ENCODE data around the gene ST3GAL3.
A peak's percentile ranks its signal among the peaks of the same experiment; 100 is the strongest.

ST3GAL3 gene

DNA sequence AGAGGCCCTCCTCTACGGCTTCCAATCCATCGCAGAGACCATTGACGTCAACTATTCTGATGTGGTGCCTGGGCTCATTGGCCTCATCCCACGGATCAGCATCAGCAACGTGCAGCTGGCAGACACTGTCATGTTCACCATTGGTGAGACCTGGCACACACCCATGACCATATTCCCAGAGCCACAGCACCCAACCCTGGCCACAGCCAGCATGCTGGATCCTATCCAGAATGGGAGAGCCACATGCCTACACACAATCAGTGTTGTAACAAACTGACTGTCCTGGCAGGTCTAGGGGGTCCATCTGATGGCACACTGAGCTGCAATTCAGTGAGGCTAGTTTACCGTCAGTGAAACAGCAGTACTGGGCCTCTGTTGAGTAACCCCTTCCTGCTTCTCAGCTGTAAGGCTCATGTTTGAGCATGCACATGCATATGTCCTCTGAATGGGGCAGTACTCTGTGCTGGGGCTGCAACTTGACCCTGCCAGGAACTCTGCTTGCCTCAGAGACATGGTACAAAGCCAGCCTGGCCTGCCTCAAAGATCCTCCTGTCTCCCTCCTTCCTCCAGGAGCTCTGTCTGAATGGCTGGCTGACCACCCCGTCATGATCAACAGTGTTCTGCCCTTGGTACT, 250.2 kb downstream of the ST3GAL3 start:
- no peak for DNase-seq (ENCODE audit: low read depth in 2 of 3, low spot score in 1 of 3)

DNA sequence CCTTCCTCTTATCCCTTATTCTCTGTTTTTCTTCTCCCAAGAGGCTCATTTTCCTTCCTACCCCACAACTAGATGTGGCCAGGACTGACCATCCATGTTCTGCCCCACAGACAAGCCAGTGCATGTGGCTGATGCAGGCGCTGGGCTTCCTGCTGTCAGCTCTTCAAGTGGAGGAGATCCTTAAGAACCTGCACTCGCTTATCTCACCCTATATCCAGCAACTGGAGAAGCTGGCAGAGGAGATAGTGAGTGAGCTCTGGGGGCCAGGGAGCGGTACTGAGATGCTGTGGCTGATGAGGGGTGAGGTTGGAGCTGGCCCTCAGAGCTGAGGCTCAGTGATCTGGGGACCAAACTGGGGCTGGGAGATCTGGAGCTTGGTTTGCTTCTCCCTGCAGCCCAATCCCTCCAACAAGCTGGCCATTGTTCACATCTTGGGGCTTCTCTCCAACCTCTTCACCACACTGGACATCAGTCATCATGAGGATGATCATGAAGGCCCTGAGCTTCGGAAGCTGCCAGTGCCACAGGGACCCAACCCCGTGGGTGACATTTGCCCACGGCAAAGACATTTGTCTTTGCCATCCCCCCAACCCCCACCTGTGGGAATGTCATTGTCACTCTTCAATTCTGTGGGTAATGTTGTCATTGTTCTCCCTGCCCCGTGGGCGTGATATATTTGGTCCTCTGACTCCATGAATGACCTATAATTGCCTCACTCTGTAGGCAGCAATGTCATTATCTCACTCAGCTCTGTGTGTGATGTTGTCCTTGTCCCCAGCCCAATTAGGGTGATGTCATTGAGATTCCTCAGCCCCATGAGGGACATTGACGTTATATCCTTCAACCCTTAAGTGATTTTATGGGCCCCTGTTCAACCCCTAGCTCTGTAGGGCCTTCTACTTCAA, 251.3 kb downstream of the ST3GAL3 start:
- DNase-seq (ENCODE audit: low read depth in 2 of 3, low spot score in 1 of 3) = no peak

DNA sequence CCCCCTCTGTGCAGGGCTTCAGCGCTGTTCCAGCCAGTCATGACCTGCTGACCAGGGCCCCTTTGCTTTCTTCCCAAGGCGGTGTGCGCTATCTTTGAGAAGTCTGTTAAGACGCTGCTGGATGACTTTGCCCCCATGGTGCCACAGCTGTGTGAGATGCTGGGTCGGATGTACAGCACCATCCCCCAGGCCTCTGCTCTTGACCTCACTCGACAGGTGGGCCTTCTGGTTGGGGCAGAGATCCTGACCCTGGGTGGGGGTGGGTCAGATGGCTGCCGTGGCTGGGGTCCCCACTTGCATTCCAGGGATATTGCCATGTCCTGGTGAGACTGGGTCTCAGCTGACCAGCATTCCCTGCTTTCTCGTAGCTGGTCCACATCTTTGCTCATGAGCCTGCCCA, 253.5 kb downstream of the ST3GAL3 start:
- DNase-seq (ENCODE audit: low read depth in 2 of 3, low spot score in 1 of 3) = no peak

DNA sequence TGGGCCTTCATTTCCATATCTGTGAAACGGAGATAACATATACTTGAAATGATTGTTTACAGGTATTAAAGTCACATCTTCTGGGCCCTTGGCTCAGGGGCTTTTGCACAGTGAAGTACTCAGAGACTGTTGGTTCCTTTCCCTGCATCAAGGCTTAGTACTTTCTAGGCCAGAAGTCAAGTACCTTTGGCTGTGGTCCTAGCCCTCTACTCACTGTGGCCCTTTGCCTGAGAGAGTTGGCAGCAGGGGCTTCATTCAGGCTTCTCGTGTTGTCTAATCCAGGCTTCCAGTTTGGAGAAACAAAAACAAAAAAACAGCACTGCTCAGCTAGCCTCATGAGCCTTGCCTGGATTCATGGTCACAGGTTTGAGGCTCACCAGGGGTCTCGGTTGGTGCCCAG, 254.4 kb downstream of the ST3GAL3 start:
- no peak for DNase-seq (ENCODE audit: low read depth in 2 of 3, low spot score in 1 of 3)

DNA sequence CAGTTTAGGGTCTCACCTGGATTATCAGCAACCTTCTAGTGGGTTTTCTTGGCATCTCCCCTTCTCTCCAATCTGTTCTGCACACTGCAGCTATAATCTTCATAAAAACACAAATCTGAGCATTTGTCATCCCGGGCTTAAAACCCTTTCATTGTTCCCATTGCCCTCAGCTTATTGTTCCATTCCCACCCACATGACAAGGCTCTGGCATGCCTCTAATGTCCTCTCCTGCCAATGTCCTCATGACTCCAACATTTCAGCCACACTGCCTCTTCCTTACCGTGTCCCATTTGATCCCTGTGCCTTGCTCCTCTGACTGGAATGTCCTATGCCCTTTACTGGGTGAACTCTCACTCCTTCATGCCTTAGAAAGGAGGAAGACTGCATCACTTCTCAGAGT, 255.0 kb downstream of the ST3GAL3 start:
- no peak for DNase-seq (ENCODE audit: low read depth in 2 of 3, low spot score in 1 of 3)

DNA sequence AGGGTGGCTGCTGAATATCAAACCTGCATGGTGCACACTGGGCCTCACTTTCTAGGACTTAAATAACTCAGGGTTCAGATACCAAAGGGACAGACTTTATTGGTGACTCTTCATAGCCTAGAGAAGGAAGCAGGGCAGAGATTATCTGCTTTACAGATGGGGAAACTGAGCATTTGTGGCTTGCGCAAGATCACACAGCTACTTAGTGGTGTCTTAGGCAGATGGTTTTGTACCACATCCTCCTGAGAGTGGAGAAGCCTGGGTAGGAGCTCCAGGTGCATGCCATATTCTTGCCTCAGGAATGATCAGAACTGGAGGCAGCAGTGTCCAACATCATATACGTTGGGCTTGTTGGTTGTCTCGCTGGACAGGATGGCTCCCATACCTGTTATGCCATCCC, 255.7 kb downstream of the ST3GAL3 start:
- no peak for DNase-seq (ENCODE audit: low read depth in 2 of 3, low spot score in 1 of 3)

DNA sequence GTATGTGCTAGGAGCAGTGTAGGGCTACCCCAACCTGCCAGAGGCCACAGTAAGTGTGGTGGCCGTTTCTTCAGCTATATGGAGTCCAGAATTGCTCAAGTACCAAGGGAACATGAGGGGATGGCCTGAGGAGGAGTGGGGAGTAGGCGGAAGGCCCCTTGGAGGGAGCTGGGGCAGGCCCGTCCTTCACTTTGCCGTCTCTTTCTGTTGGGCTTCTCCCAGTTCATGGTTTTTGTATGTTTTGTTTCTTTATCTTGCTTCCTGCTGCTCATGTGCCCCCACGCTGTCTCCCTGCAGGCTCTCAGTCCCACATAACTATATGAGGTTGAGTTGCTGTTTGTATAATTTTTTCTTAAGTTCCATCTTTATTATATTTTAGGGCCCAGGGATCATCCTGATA, 256.6 kb downstream of the ST3GAL3 start:
- DNase-seq (ENCODE audit: low read depth in 2 of 3, low spot score in 1 of 3) = no peak

DNA sequence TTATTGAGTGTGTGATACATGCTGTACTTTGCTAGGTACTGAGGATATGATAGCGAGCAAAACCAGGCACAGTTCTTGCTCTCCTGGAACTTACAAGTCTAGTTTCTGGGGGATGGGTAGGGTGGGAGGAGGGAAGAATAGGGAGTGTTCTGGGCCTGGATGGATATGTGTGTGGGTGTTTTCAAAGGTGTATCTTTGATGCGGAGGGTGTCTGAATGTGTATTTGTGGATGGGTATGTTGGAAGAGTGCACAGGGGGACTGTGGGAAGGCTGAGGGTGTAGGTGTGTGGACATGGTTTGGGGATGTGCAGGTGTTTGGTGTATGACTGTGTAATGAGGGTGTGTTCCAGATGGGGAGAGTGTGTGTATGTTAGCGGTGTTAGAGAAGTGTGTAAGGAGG, 258.0 kb downstream of the ST3GAL3 start:
- no peak for DNase-seq (ENCODE audit: low read depth in 2 of 3, low spot score in 1 of 3)

DNA sequence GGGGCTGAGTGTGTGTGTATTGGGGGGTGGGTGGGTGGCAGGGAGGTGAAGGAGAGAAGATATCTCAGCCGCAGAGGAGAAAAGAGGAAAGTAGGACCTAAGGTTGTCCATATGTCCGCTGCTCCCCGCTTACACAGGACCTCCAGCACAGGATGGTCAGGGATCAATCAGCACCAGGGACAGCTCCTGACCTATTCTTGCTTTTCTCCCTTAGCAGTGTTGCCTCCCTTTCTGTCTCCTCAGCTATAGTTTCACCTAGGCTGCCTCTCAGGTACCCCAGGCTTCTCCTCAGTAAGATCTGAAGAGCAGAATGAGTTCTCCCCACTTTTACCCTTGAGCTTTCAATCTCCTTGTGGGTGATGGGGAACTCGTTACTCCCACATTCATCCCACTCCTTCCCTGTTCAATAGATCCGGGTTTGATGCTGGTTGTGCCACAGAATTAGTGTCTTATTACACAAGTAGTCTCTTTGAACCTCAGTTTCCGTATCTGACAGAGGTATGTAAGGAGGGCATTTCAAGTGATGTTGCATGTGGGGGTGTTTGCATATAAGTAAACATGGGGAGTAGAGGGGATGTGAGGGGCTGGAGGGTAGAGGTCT, 261.1 kb downstream of the ST3GAL3 start:
- DNase-seq (ENCODE audit: low read depth in 2 of 3, low spot score in 1 of 3) = no peak

DNA sequence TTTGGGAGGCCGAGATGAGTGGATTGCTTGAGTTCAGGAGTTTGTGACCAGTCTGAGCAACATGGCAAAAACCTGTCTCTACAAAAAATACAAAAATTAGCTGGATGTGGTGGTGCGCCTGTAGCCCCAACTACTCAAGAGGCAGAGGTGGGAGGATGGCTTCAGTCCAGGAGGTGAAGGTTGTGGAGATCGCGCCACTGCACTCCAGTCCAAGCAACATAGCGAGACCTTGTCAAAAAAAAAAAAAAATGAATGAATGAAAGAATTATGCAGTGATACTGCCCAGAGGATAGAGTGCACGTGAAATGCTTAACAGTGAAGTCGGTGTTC, 262.0 kb downstream of the ST3GAL3 start:
- DNase-seq (ENCODE audit: low read depth in 2 of 3, low spot score in 1 of 3) = no peak

DNA sequence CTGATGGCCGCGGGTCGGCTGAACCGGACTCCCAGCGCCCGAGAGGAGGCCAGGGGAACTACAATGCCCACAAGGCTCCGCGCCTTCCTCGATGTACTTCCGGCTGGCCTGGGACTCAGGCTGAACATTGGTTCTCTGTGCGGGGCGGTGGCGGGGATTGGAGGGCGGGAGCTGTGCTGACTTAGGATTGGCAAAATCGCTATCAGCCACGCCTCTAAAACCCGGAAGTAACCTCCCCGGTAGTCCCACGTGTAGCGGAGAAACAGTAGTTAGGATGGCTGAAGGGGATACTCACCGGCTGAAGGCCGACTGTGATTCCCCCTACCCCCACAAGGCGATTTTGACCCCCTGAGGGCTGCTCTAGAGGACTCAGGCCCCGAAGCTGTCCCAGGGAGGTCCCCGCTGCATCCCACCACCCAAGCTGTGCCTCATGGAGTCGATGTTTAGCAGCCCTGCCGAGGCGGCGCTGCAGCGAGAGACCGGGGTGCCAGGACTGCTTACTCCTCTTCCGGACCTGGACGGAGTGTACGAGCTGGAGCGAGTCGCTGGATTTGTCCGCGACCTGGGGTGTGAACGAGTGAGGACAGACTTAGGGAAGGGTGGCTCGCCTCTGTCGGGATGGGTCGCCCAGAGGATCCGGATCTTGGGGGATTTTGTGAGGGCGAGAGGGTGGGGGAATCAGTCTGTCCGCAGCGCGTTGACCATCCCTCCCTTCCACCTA, 262.6 kb downstream of the ST3GAL3 start, which contains the start of gene DPH2:
Gene DPH2, plus strand, starts transcription at position 265 of the 721 bp plus-strand sequence. Its CDS starts 166 bp downstream, at position 431.
- DNase-seq (ENCODE audit: low read depth in 2 of 3, low spot score in 1 of 3) = peak; percentile 92 to 96 (median 95)

DNA sequence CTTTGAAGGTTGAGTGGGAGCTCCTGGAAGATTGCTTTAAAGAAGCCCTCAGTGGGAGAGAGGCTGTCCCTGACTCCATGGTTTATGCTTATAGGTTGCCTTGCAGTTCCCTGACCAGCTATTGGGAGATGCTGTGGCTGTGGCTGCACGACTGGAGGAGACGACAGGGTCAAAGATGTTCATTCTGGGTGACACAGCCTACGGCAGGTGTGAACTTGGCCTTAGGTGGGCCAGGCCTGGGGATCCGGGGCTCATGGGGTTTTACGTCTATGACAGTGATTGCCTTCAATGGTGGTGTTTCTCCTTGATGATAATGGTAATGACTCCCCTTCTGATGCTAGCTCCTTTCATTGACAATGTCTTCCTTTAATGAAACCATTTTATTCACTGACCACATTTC, 263.2 kb downstream of the ST3GAL3 start:
- DNase-seq (ENCODE audit: low read depth in 2 of 3, low spot score in 1 of 3) = no peak

DNA sequence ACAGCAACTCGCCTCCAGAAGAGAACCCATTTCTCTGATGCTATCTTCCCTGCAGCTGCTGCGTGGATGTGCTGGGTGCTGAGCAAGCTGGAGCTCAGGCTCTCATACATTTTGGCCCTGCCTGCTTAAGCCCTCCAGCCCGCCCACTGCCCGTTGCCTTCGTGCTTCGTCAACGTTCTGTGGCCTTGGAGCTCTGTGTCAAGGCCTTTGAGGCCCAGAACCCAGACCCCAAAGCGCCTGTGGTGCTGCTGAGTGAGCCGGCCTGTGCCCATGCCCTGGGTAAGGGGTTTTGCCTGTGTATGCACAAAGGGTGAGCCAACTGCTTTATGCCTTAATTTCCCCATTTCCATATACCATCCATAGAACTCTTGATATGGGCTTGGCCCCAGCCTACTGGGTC, 263.6 kb downstream of the ST3GAL3 start:
- no peak for DNase-seq (ENCODE audit: low read depth in 2 of 3, low spot score in 1 of 3)

DNA sequence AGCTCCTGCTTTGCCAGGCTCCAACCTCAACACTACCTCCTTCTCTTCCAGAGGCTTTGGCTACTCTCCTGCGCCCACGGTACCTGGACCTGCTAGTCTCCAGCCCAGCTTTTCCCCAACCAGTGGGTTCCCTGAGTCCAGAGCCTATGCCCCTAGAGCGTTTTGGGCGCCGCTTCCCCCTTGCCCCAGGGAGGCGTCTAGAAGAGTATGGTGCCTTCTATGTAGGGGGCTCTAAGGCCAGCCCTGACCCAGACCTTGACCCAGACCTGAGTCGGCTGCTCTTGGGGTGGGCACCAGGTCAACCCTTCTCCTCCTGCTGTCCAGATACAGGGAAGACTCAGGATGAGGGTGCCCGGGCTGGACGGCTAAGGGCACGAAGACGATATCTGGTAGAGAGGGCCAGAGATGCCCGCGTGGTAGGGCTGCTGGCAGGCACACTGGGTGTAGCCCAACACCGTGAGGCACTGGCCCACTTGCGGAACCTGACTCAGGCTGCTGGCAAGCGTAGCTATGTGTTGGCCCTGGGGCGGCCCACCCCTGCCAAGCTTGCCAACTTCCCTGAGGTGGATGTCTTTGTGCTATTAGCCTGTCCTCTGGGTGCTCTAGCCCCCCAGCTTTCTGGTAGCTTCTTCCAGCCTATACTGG, 264.1 kb downstream of the ST3GAL3 start:
- no peak for DNase-seq (ENCODE audit: low read depth in 2 of 3, low spot score in 1 of 3)

DNA sequence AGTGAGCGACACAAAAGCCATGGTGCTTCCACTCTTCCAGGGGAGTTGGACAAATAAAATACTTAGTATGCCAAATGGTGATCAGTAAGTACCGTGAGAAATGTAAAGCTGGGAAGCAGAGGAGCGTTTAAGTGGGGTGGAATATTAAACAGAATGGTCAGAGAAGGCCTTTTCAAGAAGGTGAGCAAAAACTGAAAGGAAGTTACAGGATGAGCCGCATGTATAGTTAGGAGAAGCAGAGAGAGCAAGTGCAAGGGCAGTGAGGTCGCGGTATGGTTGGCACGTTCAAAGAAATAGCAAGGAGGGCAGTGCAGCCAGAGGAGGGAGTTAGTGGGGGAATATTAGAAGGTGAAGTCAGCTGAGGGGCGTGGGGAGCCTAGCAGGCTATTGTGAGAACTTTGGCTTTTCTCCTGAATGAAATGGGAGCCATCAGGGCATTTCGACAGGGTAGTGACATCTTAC, 266.7 kb downstream of the ST3GAL3 start:
- DNase-seq (ENCODE audit: low read depth in 2 of 3, low spot score in 1 of 3) = no peak

DNA sequence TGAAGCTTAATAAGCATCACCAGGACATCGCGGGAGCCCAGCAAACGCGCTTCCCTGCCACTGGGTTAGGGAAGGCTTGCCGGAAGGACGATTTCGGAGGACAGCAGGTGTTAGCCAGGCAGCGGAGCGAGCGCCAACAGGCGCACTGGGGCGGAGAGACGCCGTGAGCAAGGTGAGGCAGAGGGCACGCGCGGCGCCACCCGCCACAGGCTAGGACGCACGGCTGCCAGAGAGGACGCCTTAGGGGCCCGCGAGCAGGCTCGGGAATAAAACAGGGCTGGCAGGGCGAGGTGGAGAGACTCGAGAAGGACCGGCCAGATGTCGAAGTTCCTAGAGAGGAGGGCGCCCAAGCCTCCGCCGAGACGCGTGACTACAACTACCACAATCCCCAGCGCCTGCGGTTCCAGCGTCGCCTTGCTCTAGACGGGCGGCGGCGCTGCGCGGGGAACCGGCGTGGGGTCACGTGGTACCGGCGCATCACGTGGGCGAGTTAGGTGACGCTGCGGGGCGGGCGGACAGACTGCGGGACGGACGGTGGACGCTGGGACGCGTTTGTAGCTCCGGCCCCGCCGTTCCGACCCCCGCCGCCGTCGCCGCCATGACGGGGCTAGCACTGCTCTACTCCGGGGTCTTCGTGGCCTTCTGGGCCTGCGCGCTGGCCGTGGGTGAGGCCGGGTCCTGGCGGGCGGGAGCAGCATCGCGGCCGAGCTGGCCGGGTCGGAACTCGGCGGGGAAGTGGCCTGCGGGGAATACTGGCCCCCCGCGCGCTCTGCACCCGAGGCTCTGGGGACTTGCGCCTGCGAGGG, 267.3 kb downstream of the ST3GAL3 start, which contains the start of gene ATP6V0B:
Gene ATP6V0B, plus strand, starts transcription at position 518 of the 806 bp plus-strand sequence. Its CDS starts 81 bp downstream, at position 599.
- peak; percentile 89 to 97 (median 97) for DNase-seq (ENCODE audit: low read depth in 2 of 3, low spot score in 1 of 3)

DNA sequence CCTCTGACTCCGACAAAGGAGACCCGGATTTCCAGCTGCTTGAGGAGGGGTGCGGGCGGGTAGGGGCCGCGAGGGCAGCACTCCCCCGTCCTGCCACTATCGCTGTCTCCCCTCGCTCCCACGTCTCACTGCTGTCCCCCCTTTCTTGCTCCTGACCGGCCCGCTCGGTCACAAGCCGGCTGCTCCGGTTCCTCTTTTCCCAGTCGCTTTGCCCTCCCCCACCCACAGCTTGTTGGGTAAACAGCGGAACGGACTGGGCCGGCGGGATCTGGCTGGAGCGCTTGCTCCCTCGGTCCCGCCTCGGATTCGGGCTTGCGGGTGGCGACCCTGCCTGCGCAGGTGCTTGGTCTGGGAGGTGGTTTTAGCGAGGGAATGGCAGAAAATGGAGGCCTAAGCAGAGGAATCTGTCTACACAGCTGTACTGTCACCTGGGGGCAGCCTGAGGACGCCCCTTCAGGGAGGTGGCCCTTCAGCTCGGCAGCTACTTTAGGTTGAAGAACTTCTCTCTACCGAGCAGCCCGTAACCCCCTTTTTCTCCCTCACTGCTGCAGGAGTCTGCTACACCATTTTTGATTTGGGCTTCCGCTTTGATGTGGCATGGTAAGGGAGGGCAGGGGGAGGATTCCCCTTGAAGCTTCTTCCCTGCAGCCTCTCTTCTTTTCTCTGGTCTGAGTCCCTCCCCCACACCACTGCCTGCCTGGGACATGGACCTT, 268.1 kb downstream of the ST3GAL3 start:
- no peak for DNase-seq (ENCODE audit: low read depth in 2 of 3, low spot score in 1 of 3)

DNA sequence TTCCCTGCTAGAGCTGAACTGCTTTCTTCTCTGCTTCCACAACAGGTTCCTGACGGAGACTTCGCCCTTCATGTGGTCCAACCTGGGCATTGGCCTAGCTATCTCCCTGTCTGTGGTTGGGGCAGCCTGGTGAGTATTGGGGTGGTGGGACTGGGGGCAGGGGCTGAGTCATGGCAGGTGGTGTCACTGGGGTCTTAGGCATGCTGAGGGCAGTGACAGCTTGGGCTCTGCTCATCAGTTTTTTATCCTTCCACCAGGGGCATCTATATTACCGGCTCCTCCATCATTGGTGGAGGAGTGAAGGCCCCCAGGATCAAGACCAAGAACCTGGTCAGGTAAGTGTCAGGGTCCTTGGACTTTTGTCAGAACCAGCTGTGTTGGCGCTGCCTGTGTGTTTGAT, 268.7 kb downstream of the ST3GAL3 start:
- DNase-seq (ENCODE audit: low read depth in 2 of 3, low spot score in 1 of 3) = no peak

DNA sequence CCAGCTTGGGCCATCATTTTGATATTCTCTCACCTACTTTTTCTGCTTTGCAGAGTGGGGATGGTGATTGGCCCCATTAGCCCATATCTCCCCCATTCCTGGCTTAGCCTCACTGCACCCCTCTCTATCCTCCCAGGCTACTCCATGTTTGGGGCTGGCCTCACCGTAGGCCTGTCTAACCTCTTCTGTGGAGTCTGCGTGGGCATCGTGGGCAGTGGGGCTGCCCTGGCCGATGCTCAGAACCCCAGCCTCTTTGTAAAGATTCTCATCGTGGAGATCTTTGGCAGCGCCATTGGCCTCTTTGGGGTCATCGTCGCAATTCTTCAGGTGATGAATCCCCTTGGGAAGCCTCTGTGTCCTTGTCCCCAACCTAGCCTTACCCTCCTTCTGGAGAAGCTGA, 269.6 kb downstream of the ST3GAL3 start:
- no peak for DNase-seq (ENCODE audit: low read depth in 2 of 3, low spot score in 1 of 3)

Data from stimulated activated CD4-positive, alpha-beta T cell treated with anti-CD3 and anti-CD28 coated beads, Interleukin-12 subunit alpha, Interleukin-12 subunit beta, amount 100 ng/mL, for 48 hours (primary cell).